OCI-LY1 (cell line): ENCODE measurements around the gene RBM47.

Source experiments
- EZH2 ChIP-seq: fragments of 200-600 bp; sonication (generic), shearing (Covaris generic); IDR thresholded peaks from 2 replicates; pipeline ENCODE4 v1.8.0; 2017; ENCODE audit warnings: borderline replicate concordance, mixed run types, mild to moderate bottlenecking, antibody characterized with exemption, low read length, moderate library complexity, mixed read lengths
- TF ChIP-seq, protein P1 (sequence below): fragments of 200-600 bp; sonication (generic), shearing (Covaris generic); IDR thresholded peaks from 2 replicates; pipeline ENCODE4 v1.5.1; 2017; ENCODE audit warnings: mild to moderate bottlenecking, antibody characterized with exemption, low read length, moderate library complexity, mixed read lengths

DNA sequence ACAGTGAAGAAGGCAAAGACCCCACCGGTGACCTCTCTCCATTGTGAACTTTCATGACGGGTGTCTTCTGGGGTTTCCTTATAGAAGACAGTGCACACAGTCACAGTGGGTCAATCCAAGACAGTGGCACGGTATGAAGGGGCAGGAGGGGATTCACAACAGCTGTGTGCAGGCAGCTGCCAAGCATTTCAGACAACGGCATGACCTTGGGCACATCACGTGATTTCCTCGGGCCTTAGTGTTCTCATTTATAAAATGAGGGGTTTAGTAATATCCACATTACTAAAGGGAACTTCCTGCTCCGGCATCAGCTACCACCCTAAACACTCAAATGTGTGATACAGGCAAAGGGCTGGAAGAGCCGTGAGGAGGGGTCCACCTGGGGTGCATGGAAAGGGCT is 42.9 kb downstream of the RBM47 start:
- TF ChIP-seq, protein P1, sequence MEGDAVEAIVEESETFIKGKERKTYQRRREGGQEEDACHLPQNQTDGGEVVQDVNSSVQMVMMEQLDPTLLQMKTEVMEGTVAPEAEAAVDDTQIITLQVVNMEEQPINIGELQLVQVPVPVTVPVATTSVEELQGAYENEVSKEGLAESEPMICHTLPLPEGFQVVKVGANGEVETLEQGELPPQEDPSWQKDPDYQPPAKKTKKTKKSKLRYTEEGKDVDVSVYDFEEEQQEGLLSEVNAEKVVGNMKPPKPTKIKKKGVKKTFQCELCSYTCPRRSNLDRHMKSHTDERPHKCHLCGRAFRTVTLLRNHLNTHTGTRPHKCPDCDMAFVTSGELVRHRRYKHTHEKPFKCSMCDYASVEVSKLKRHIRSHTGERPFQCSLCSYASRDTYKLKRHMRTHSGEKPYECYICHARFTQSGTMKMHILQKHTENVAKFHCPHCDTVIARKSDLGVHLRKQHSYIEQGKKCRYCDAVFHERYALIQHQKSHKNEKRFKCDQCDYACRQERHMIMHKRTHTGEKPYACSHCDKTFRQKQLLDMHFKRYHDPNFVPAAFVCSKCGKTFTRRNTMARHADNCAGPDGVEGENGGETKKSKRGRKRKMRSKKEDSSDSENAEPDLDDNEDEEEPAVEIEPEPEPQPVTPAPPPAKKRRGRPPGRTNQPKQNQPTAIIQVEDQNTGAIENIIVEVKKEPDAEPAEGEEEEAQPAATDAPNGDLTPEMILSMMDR: no peak
- no peak for TF ChIP-seq EZH2
